OCI-LY7 (cell line): Measurements from ENCODE around the gene NF1. TPM values are rescaled to one million over a fixed set of nuclear protein-coding genes. Genes with fewer than 3 reads are reported as not detected.

Source experiments
- BruUV-seq: library from RNA; stranded (reverse); fragments of 400-500 nt; replicated peaks from 2 replicates; lab custom pipeline; 2021; lab: Mats Ljungman, UMichigan
- CTCF ChIA-PET: fragments of 300-600 bp; sonication (Branson Sonifier 250); formaldehyde crosslinking; loops from one replicate; lab custom pipeline; 2022; ENCODE audit warnings: antibody characterized with exemption; ENCODE audit not compliant: unreplicated experiment; lab: Charles Lee
- POLR2A ChIA-PET: fragments of 300-600 bp; sonication (Branson Sonifier 250); formaldehyde crosslinking; loops from one replicate; lab custom pipeline; 2022; ENCODE audit warnings: antibody characterized with exemption; lab: Charles Lee
- DNase-seq: peaks from one replicate; pipeline ENCODE4 v3.0.0-alpha.2; 2015; ENCODE audit warnings: low spot score
- H2AFZ ChIP-seq: fragments of 200-600 bp; sonication (generic), shearing (Covaris generic); 2 replicates; pipeline ENCODE4 v1.6.1; 2014; ENCODE audit warnings: mild to moderate bottlenecking, antibody characterized with exemption, low read length, moderate library complexity
- H3K27ac ChIP-seq: fragments of 200-600 bp; sonication (generic); 2 replicates; pipeline ENCODE4 v1.5.1; 2014; ENCODE audit warnings: mixed run types, low read depth, mild to moderate bottlenecking, moderate library complexity, low read length, inconsistent platforms; ENCODE audit not compliant: poor library complexity, severe bottlenecking
- H3K36me3 ChIP-seq: fragments of 200-600 bp; sonication (generic); 2 replicates; pipeline ENCODE4 v1.6.1; 2014; ENCODE audit warnings: mild to moderate bottlenecking, antibody characterized with exemption, low read length, moderate library complexity, mixed read lengths; ENCODE audit not compliant: insufficient read depth
- H3K4me1 ChIP-seq: fragments of 200-600 bp; sonication (generic); 2 replicates; pipeline ENCODE4 v1.5.1; 2014; ENCODE audit warnings: mild to moderate bottlenecking, low read length; ENCODE audit not compliant: insufficient read depth, poor library complexity, severe bottlenecking
- H3K4me2 ChIP-seq: fragments of 200-600 bp; sonication (generic); 2 replicates; pipeline ENCODE4 v1.6.1; 2014; ENCODE audit warnings: mild to moderate bottlenecking, low read length
- H3K4me3 ChIP-seq: fragments of 200-600 bp; sonication (generic); 2 replicates; pipeline ENCODE4 v1.5.1; 2014; ENCODE audit warnings: mild to moderate bottlenecking, low read depth, low read length; ENCODE audit not compliant: poor library complexity, severe bottlenecking
- H3K79me2 ChIP-seq: fragments of 200-600 bp; sonication (generic); 2 replicates; pipeline ENCODE4 v1.6.1; 2016; ENCODE audit warnings: low read depth, mild to moderate bottlenecking, low read length, moderate library complexity, mixed read lengths; ENCODE audit not compliant: insufficient read depth
- H3K9me2 ChIP-seq: fragments of 200-600 bp; sonication (generic); 2 replicates; pipeline ENCODE4 v1.6.1; 2016; ENCODE audit warnings: mild to moderate bottlenecking, low read length, mixed read lengths; ENCODE audit not compliant: insufficient read depth
- H3K9me3 ChIP-seq: fragments of 200-600 bp; sonication (generic); 2 replicates; pipeline ENCODE4 v1.6.1; 2014; ENCODE audit warnings: mild to moderate bottlenecking, mixed run types, low read length, mixed read lengths
- H4K20me1 ChIP-seq: fragments of 200-600 bp; sonication (generic); 2 replicates; pipeline ENCODE4 v1.6.1; 2014; ENCODE audit warnings: mild to moderate bottlenecking, antibody characterized with exemption, low read length, moderate library complexity, mixed read lengths; ENCODE audit not compliant: insufficient read depth
- CTCF ChIP-seq: fragments of 200-600 bp; sonication (generic); conservative IDR thresholded peaks from 2 replicates; pipeline ENCODE4 v1.5.1; 2014; ENCODE audit warnings: mild to moderate bottlenecking, antibody characterized with exemption, low read length, moderate library complexity, mixed read lengths
- EZH2phosphoT487 ChIP-seq: fragments of 200-600 bp; sonication (generic); IDR thresholded peaks from 2 replicates; pipeline ENCODE4 v1.6.1; 2018; ENCODE audit warnings: low read depth, borderline replicate concordance, mild to moderate bottlenecking, mixed run types, antibody characterized with exemption, low read length, moderate library complexity, mixed read lengths
- intact Hi-C: fragments of 100-400 bp; cut with micrococcal nuclease; formaldehyde crosslinking; loops from one replicate; pipeline ENCODE4 v1.10.0; 2022; ENCODE audit not compliant: unreplicated experiment
- total RNA-seq, 2 experiments: library from RNA; depleted of rRNA in 1 of 2; stranded (reverse); fragments of >200 nt in 1 of 2; shearing (Covaris generic) in 1 of 2; gene quantifications; 2 replicates each; pipeline ENCODE4 v1.2.3, GENCODE V29; 2014 to 2022

NF1 gene
- total RNA-seq, 2 experiments from 2014 or later: 38.7 to 64.8 TPM

DNA sequence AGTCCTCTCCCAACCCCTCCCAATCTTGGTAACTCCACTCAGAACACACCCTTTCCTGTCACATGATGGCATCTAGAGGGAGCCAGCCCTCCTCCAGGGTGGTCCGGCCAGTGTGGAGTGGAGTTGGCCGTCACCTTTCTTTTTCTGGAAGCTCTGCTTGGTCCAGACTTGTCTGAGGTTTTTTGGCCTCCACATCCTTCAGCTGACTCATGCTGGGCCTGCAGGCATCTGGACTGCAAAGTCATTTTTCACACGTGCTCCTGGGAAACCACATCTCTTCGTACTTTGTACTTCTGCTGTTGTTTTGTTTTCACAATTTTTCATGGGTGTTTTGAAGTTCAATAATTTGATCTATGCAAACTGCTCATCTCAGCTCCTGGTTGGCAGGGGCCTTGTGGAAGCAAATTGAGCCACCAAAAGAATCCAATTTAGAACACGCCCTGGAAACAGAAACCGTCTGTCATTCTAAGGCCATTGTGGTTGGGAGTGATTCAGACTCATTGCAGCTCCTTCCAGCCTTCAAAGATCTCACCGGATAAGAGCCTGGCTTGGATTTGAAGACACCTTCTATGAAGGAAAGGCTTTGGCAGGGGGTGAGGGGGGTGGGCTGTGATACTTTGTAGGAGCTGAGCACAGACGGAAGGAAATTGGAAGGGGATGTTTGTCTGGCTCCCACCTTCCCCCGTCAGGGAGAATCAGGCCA lies 42.4 kb upstream of the NF1 start:
- no peak for DNase-seq
- Histone ChIP-seq H2AFZ (no peak overlapping the region), H3K36me3 (no peaks in the 10 kb centered on the region), H3K4me3 (no peak overlapping the region), H3K4me1 (no peaks in the 10 kb centered on the region), H3K9me3 (no peaks in the 10 kb centered on the region), H3K4me2 (no peak overlapping the region), H3K79me2 (no peaks in the 10 kb centered on the region), H4K20me1 (no peaks in the 10 kb centered on the region), H3K27ac (no peak overlapping the region), H3K9me2 (no peaks in the 10 kb centered on the region)
- ChIA-PET CTCF (no interaction called here), POLR2A (no interaction called here)
- BruUV-seq: no TSS peak
- TF ChIP-seq EZH2phosphoT487: no peak
- TF ChIP-seq CTCF: no peak
- intact Hi-C loops: no loop called here

DNA sequence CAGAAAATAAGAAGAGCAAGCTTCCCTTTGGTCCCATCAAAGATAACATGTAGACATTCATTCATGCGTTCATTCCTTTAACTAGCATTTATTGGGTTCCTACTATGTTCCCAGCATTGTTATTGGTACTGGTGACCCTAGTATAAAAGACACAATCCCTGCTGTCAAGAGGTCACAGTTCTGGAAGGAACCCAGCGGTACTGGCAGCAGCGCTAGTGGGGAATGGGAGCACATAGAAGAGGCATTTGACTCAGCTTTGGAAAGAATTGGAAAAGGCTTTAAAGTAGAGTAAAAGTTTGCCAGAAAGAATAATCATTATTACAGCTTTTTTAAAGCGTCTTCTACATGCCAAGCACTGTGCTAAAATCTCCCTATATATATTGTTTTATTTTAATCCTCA lies 41.7 kb upstream of the NF1 start:
- DNase-seq: no peak
- intact Hi-C loops: no loop called here
- H3K36me3 ChIP-seq: no peaks in the 10 kb centered on the region
- H3K9me2 ChIP-seq: no peaks in the 10 kb centered on the region
- no TSS peak for BruUV-seq
- TF ChIP-seq EZH2phosphoT487: no peak
- TF ChIP-seq CTCF: no peak
- H4K20me1 ChIP-seq: no peaks in the 10 kb centered on the region
- no peaks in the 10 kb centered on the region for H3K9me3 ChIP-seq
- H3K4me2 ChIP-seq: no peak overlapping the region
- no peak overlapping the region for H3K4me3 ChIP-seq
- ChIA-PET POLR2A (interaction anchor here (0.6 kb wide), 2 partner anchors 17 to 148 kb away, joined by 3 read pairs; no protein-coding TSS in a partner anchor), CTCF (no interaction called here)
- no peak overlapping the region for H2AFZ ChIP-seq
- no peaks in the 10 kb centered on the region for H3K4me1 ChIP-seq
- H3K27ac ChIP-seq: no peak overlapping the region
- no peaks in the 10 kb centered on the region for H3K79me2 ChIP-seq

- no TSS peak for BruUV-seq
- CTCF ChIA-PET: no interaction called here
- Histone ChIP-seq H3K79me2 (no peaks in the 10 kb centered on the region), H3K4me3 (no peak overlapping the region), H3K9me3 (no peaks in the 10 kb centered on the region), H3K27ac (no peak overlapping the region), H3K4me2 (no peak overlapping the region), H3K4me1 (no peaks in the 10 kb centered on the region), H3K9me2 (no peaks in the 10 kb centered on the region), H4K20me1 (no peaks in the 10 kb centered on the region), H3K36me3 (no peaks in the 10 kb centered on the region), H2AFZ (no peak overlapping the region)
- no peak for DNase-seq
- no peak for TF ChIP-seq CTCF
- no peak for TF ChIP-seq EZH2phosphoT487
- POLR2A ChIA-PET: interaction anchor here (0.6 kb wide), 1 partner anchor 207 kb away, joined by 6 read pairs; no protein-coding TSS in a partner anchor
- intact Hi-C loops: no loop called here
Measured at GRCh38 chr17:31054761-31055160, 40.0 kb upstream of the NF1 start.
